ENCODE results near the gene CTNNA3.

CTNNA3 gene

GRCh38 chr10:67327626-67328535, 368.1 kb downstream of the CTNNA3 start:
- no peak for DNase-seq (ENCODE audit: low read depth in 2 of 2)

- DNase-seq (ENCODE audit: low read depth in 2 of 2): no peak
These were observed 376.0 kb downstream of the CTNNA3 start for GRCh38 chr10:67319976-67320375.

- no peak for DNase-seq (ENCODE audit: low read depth in 2 of 2)
These were observed 387.1 kb downstream of the CTNNA3 start for GRCh38 chr10:67308912-67309311.

- DNase-seq (ENCODE audit: low read depth in 2 of 2): no peak
These were observed 389.3 kb downstream of the CTNNA3 start for GRCh38 chr10:67306588-67307205.

GRCh38 chr10:67302701-67303100, 393.3 kb downstream of the CTNNA3 start:
- DNase-seq (ENCODE audit: low read depth in 2 of 2): no peak

GRCh38 chr10:67299761-67300160, 396.2 kb downstream of the CTNNA3 start:
- DNase-seq (ENCODE audit: low read depth in 2 of 2): no peak

- DNase-seq (ENCODE audit: low read depth in 2 of 2): no peak
These were observed 398.3 kb downstream of the CTNNA3 start for GRCh38 chr10:67297637-67298181.

GRCh38 chr10:67296926-67297325, 399.1 kb downstream of the CTNNA3 start:
- DNase-seq (ENCODE audit: low read depth in 2 of 2): no peak

GRCh38 chr10:67288688-67289410, 407.1 kb downstream of the CTNNA3 start:
- DNase-seq (ENCODE audit: low read depth in 2 of 2): no peak

- DNase-seq (ENCODE audit: low read depth in 2 of 2): no peak
These were observed 411.4 kb downstream of the CTNNA3 start for GRCh38 chr10:67284589-67284988.

GRCh38 chr10:67282871-67283270, 413.1 kb downstream of the CTNNA3 start:
- DNase-seq (ENCODE audit: low read depth in 2 of 2): no peak

GRCh38 chr10:67280405-67280804, 415.6 kb downstream of the CTNNA3 start:
- DNase-seq (ENCODE audit: low read depth in 2 of 2): no peak

- no peak for DNase-seq (ENCODE audit: low read depth in 2 of 2)
These were observed 418.6 kb downstream of the CTNNA3 start for GRCh38 chr10:67277402-67277801.

- DNase-seq (ENCODE audit: low read depth in 2 of 2): no peak
These were observed 426.2 kb downstream of the CTNNA3 start for GRCh38 chr10:67269828-67270227.

- DNase-seq (ENCODE audit: low read depth in 2 of 2): no peak
These were observed 427.8 kb downstream of the CTNNA3 start for GRCh38 chr10:67268146-67268545.

- DNase-seq (ENCODE audit: low read depth in 2 of 2): no peak
These were observed 433.3 kb downstream of the CTNNA3 start for GRCh38 chr10:67262675-67263074.

GRCh38 chr10:67261300-67261797, 434.6 kb downstream of the CTNNA3 start:
- DNase-seq (ENCODE audit: low read depth in 2 of 2): no peak

GRCh38 chr10:67259319-67259929, 436.6 kb downstream of the CTNNA3 start:
- DNase-seq (ENCODE audit: low read depth in 2 of 2): no peak

- no peak for DNase-seq (ENCODE audit: low read depth in 2 of 2)
These were observed 438.4 kb downstream of the CTNNA3 start for GRCh38 chr10:67257427-67258144.

- no peak for DNase-seq (ENCODE audit: low read depth in 2 of 2)
These were observed 439.0 kb downstream of the CTNNA3 start for GRCh38 chr10:67257018-67257417.

GRCh38 chr10:67250686-67251085, 445.3 kb downstream of the CTNNA3 start:
- no peak for DNase-seq (ENCODE audit: low read depth in 2 of 2)
